ENCODE results near the gene SMPD3.

The SMPD3 gene

GRCh38 chr16:68351463-68351862 is 96.8 kb downstream of the SMPD3 start:
- DNase-seq = no peak

GRCh38 chr16:68350813-68351350 is 97.4 kb downstream of the SMPD3 start:
- DNase-seq = no peak

GRCh38 chr16:68349838-68350410 is 98.4 kb downstream of the SMPD3 start:
- DNase-seq = no peak

- DNase-seq = no peak
These were observed 99.5 kb downstream of the SMPD3 start for GRCh38 chr16:68348639-68349445.

GRCh38 chr16:68347605-68348004 is 100.7 kb downstream of the SMPD3 start:
- no peak for DNase-seq

- DNase-seq = no peak
These were observed 101.3 kb downstream of the SMPD3 start for GRCh38 chr16:68346892-68347480.

GRCh38 chr16:68345958-68346635 is 102.2 kb downstream of the SMPD3 start:
- no peak for DNase-seq

- no peak for DNase-seq
These were observed 102.9 kb downstream of the SMPD3 start for GRCh38 chr16:68345351-68345810.

- DNase-seq = no peak
These were observed 104.1 kb downstream of the SMPD3 start for GRCh38 chr16:68344252-68344651.

- no peak for DNase-seq
These were observed 105.2 kb downstream of the SMPD3 start for GRCh38 chr16:68343137-68343536.

- no peak for DNase-seq
These were observed 105.7 kb downstream of the SMPD3 start for GRCh38 chr16:68342620-68343019.

GRCh38 chr16:68339214-68339613 is 109.1 kb downstream of the SMPD3 start:
- no peak for DNase-seq

- DNase-seq = no peak
These were observed 109.8 kb downstream of the SMPD3 start for GRCh38 chr16:68338326-68339119.

- no peak for DNase-seq
These were observed 113.1 kb downstream of the SMPD3 start for GRCh38 chr16:68335175-68335574.

- no peak for DNase-seq
These were observed 115.7 kb downstream of the SMPD3 start for GRCh38 chr16:68332411-68333121.

GRCh38 chr16:68331879-68332410 is 116.4 kb downstream of the SMPD3 start:
- no peak for DNase-seq

GRCh38 chr16:68328860-68329390 is 119.4 kb downstream of the SMPD3 start:
- no peak for DNase-seq

GRCh38 chr16:68328151-68328859 is 120.0 kb downstream of the SMPD3 start:
- DNase-seq = peak; percentile 78 to 83

GRCh38 chr16:68324780-68325357 is 123.4 kb downstream of the SMPD3 start:
- no peak for DNase-seq

- DNase-seq = no peak
These were observed 124.0 kb downstream of the SMPD3 start for GRCh38 chr16:68324336-68324735.
